ENCODE results near the gene PCNX2.

GRCh38 chr1:233163696-233164095 lies 131.8 kb downstream of the PCNX2 start:
- TF ChIP-seq POLR2A (IDR thresholded peaks at IDR 0.05; ENCODE audit: low read length) (no peak), GATA1 (IDR thresholded peaks at IDR 0.05; ENCODE audit: low read depth, low read length) (no peak)
